SU-DHL-6 (cell line): Measurements from ENCODE around the gene SRGAP3.

Experiments
- H2AFZ ChIP-seq: fragments of 200-600 bp; sonication (generic); 2 replicates; pipeline ENCODE4 v1.6.1; 2014; ENCODE audit warnings: low read depth, mild to moderate bottlenecking, moderate library complexity, mixed read lengths, antibody characterized with exemption, low read length; ENCODE audit not compliant: severe bottlenecking
- H3F3A ChIP-seq: fragments of 200-600 bp; shearing (Covaris generic); 2 replicates; pipeline ENCODE4 v1.6.0; 2016; ENCODE audit warnings: antibody characterized with exemption, mild to moderate bottlenecking; ENCODE audit not compliant: insufficient read depth
- H3K27ac ChIP-seq: fragments of 200-600 bp; sonication (generic); 2 replicates; pipeline ENCODE4 v1.5.1; 2016; ENCODE audit warnings: low read depth, mild to moderate bottlenecking, low read length, moderate library complexity, mixed read lengths
- H3K27me3 ChIP-seq: fragments of 200-600 bp; sonication (generic), shearing (Covaris generic); 2 replicates; pipeline ENCODE4 v1.6.0; 2014; ENCODE audit warnings: mild to moderate bottlenecking, low read length
- H3K36me3 ChIP-seq: fragments of 200-600 bp; sonication (generic); 2 replicates; pipeline ENCODE4 v1.6.1; 2014; ENCODE audit warnings: mild to moderate bottlenecking, low read length, mixed read lengths
- H3K4me2 ChIP-seq: fragments of 300-600, 200-600 bp; shearing (Covaris generic), sonication (generic); 2 replicates; pipeline ENCODE4 v1.6.0; 2014; ENCODE audit warnings: low read length, low read depth, mild to moderate bottlenecking; ENCODE audit not compliant: poor library complexity, severe bottlenecking
- H3K4me3 ChIP-seq: fragments of 200-600 bp; sonication (generic); 2 replicates; pipeline ENCODE4 v1.5.1; 2014; ENCODE audit warnings: antibody characterized with exemption, low read length, mild to moderate bottlenecking, mixed read lengths; ENCODE audit not compliant: insufficient read depth, poor library complexity, severe bottlenecking
- H3K79me2 ChIP-seq: fragments of 200-600 bp; sonication (generic); 2 replicates; pipeline ENCODE4 v1.6.1; 2014; ENCODE audit warnings: mild to moderate bottlenecking, low read length, moderate library complexity; ENCODE audit not compliant: insufficient read depth
- H3K9ac ChIP-seq: fragments of 200-600 bp; sonication (generic); 2 replicates; pipeline ENCODE4 v1.7.0; 2014; ENCODE audit warnings: mild to moderate bottlenecking, low read length
- H3K9me2 ChIP-seq: fragments of 200-600 bp; sonication (generic); replicated peaks from 2 replicates; pipeline ENCODE4 v1.6.1; 2014; ENCODE audit warnings: low read length; ENCODE audit not compliant: insufficient read depth
- H3K9me3 ChIP-seq: fragments of 200-600 bp; sonication (generic); 2 replicates; pipeline ENCODE4 v1.6.1; 2014; ENCODE audit warnings: low read length, mixed read lengths; ENCODE audit not compliant: insufficient read depth
- H4K20me1 ChIP-seq: fragments of 200-600 bp; sonication (generic); 2 replicates; pipeline ENCODE4 v1.6.1; 2014; ENCODE audit warnings: low read depth, mild to moderate bottlenecking, antibody characterized with exemption, low read length, moderate library complexity, mixed read lengths
- EZH2phosphoT487 ChIP-seq: fragments of 200-600 bp; sonication (generic), shearing (Covaris generic); conservative IDR thresholded peaks from 2 replicates; pipeline ENCODE4 v1.6.1; 2018; ENCODE audit warnings: mild to moderate bottlenecking, antibody characterized with exemption, low read length, moderate library complexity, mixed read lengths
- TF ChIP-seq, protein P1 (sequence below): fragments of 200-600 bp; sonication (generic); IDR thresholded peaks from one replicate; pipeline ENCODE4 v1.5.1; 2017; ENCODE audit warnings: antibody characterized with exemption, mild to moderate bottlenecking, low read length, moderate library complexity; ENCODE audit not compliant: insufficient read depth, poor library complexity, severe bottlenecking

SRGAP3 gene

DNA sequence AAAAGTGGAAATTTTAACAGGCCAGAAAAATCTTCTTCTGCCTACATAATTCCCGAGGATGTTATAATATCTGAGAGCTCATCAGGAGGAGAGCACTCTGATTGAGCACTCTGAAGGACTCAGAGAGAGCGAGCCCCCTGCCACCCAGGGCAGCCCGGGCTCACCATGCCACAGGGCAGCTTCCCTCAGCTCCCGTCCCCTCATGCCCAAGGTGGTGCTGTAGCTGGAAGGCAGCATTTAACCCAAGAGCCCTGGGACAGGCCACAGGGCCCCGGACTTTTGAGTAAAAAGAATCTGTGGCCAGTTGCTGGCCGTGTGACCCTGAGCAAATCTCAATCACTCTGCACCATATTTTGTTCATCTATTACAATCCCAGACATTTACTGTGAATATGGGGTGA is 262.7 kb downstream of the SRGAP3 start:
- Histone ChIP-seq H3K4me2 (no peak overlapping the region), H3K79me2 (no peaks in the 10 kb centered on the region), H3K27ac (no peak overlapping the region), H3F3A (no peaks in the 10 kb centered on the region), H3K36me3 (no peaks in the 10 kb centered on the region), H2AFZ (no peak overlapping the region), H3K9me3 (no peaks in the 10 kb centered on the region), H3K4me3 (no peak overlapping the region), H3K9ac (no peak overlapping the region), H3K27me3 (no peaks in the 10 kb centered on the region), H3K9me2 (no peaks in the 10 kb centered on the region), H4K20me1 (no peaks in the 10 kb centered on the region)
- no peak for TF ChIP-seq EZH2phosphoT487
- TF ChIP-seq, protein P1, sequence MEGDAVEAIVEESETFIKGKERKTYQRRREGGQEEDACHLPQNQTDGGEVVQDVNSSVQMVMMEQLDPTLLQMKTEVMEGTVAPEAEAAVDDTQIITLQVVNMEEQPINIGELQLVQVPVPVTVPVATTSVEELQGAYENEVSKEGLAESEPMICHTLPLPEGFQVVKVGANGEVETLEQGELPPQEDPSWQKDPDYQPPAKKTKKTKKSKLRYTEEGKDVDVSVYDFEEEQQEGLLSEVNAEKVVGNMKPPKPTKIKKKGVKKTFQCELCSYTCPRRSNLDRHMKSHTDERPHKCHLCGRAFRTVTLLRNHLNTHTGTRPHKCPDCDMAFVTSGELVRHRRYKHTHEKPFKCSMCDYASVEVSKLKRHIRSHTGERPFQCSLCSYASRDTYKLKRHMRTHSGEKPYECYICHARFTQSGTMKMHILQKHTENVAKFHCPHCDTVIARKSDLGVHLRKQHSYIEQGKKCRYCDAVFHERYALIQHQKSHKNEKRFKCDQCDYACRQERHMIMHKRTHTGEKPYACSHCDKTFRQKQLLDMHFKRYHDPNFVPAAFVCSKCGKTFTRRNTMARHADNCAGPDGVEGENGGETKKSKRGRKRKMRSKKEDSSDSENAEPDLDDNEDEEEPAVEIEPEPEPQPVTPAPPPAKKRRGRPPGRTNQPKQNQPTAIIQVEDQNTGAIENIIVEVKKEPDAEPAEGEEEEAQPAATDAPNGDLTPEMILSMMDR: no peak

DNA sequence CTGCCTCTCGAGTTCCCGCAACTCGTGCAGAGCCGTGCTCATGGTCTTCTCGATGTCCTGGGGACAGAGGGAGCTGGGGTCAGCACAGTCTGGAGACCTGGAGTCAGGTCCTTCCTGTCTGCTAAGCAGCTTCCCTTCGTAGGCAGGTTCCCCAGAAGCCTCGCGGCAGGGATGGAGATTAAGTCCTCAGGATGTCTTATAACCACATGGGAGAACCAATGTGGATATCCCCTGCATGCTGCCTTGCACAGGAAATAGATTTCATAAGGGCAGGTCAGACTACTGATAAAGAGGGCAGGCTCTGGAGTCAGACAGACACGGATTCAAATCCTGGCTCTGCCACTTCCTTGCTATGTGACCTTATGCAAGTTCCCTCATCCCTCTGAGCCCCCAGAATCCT is 263.6 kb downstream of the SRGAP3 start:
- Histone ChIP-seq H2AFZ (no peak overlapping the region), H3K4me3 (no peak overlapping the region), H3K36me3 (no peaks in the 10 kb centered on the region), H3F3A (no peaks in the 10 kb centered on the region), H3K27me3 (no peaks in the 10 kb centered on the region), H3K9me2 (no peaks in the 10 kb centered on the region), H3K9ac (no peak overlapping the region), H3K4me2 (no peak overlapping the region), H3K79me2 (no peaks in the 10 kb centered on the region), H4K20me1 (no peaks in the 10 kb centered on the region), H3K27ac (no peak overlapping the region), H3K9me3 (no peaks in the 10 kb centered on the region)
- TF ChIP-seq, protein P1: no peak
- no peak for TF ChIP-seq EZH2phosphoT487

DNA sequence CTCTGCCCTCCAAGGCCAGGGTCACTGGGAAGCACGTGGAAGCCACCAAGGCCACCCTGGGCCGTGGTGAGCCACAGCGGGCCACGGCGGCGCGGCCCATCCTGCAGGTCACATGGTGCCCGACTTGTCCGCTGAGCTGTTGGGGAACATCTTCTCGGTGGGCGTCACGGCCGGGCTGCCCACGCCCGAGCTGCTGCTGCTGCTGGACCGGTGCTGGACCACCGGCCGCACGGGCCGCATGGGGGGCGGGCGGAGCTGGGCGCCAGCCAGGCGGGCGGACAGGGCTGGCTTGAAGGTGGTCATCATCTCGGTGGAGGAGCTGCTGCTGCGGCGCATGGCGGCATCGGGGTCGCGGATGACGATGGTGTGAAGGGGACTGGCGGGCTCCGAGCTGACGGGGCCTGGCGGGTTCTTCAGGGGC is 264.0 kb downstream of the SRGAP3 start:
- no peaks in the 10 kb centered on the region for H3F3A ChIP-seq
- TF ChIP-seq, protein P1: no peak
- TF ChIP-seq EZH2phosphoT487: no peak
- no peaks in the 10 kb centered on the region for H3K27me3 ChIP-seq
- no peak overlapping the region for H3K27ac ChIP-seq
- H3K9me2 ChIP-seq: no peaks in the 10 kb centered on the region
- no peak overlapping the region for H3K9ac ChIP-seq
- H3K36me3 ChIP-seq: no peaks in the 10 kb centered on the region
- H4K20me1 ChIP-seq: no peaks in the 10 kb centered on the region
- no peak overlapping the region for H3K4me3 ChIP-seq
- no peak overlapping the region for H3K4me2 ChIP-seq
- no peak overlapping the region for H2AFZ ChIP-seq
- no peaks in the 10 kb centered on the region for H3K79me2 ChIP-seq
- H3K9me3 ChIP-seq: no peaks in the 10 kb centered on the region
